Measurements from ENCODE around the gene OR52N2. TPM values are rescaled to one million over a fixed set of nuclear protein-coding genes. Genes with fewer than 3 reads are reported as not detected.

OR52N2 gene
- total RNA-seq, 1 experiment from 2014 or later: not detected

DNA sequence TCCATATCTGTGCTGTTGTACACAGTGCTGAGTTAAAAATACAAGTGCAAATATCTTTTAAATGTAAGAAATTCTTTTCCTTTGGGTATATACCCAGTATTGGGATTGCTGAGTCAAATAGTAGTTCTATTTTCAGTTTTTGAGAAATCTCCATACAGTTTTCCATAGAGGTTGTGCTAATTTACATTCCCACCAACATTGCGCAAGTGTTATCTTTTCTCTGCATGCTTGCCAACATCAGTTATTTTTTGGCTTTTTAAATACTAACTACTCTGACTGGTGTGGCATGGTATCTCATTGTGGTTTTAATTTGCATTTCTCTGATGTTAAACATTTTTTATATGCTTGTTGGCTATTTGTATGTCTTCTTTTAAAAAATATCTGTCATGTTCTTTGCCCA is 42.3 kb downstream of the OR52N2 start:
- Histone ChIP-seq H3K9me3 (ENCODE audit: control insufficient read depth in 1 of 2, insufficient read depth in 1 of 2, low read depth in 1 of 2, low read length in 2 of 2) (no peaks in the 10 kb centered on the region), H3K27ac (ENCODE audit: low read depth, low read length) (no peak overlapping the region), H3K36me3 (ENCODE audit: control insufficient read depth in 1 of 2, insufficient read depth in 2 of 2, low read length in 2 of 2) (no peaks in the 10 kb centered on the region), H3K27me3 (ENCODE audit: insufficient read depth, low read length) (peaks cover 8% of the 10 kb centered on the region; the same call in 1 of the 2 replicates), H3K9ac (ENCODE audit: low read length) (no peak overlapping the region), H3K4me2 (ENCODE audit: low read length) (no peak overlapping the region), H3K79me2 (ENCODE audit: insufficient read depth, low read length) (no peaks in the 10 kb centered on the region), H3K4me3 (replicated peaks in 1 of 2; ENCODE audit: low read depth in 1 of 2, low read length in 2 of 2) (no peak overlapping the region), H4K20me1 (ENCODE audit: insufficient read depth) (no peaks in the 10 kb centered on the region), H3K4me1 (ENCODE audit: control insufficient read depth in 1 of 2, insufficient read depth in 2 of 2, low read length in 2 of 2) (no peaks in the 10 kb centered on the region), H3K9me2 (ENCODE audit: insufficient read depth) (no peaks in the 10 kb centered on the region), H2AFZ (ENCODE audit: low read depth, low read length, poor library complexity, severe bottlenecking) (no peak overlapping the region)
- BruUV-seq (replicated peaks): no TSS peak
- POLR2A ChIA-PET: no interaction called here
- intact Hi-C loops (cut with micrococcal nuclease): no loop called here
- CTCF ChIA-PET: no interaction called here
- DNase-seq (ENCODE audit: low read depth, low spot score) (no peak), ATAC-seq (no peak)
- TF ChIP-seq SP1 (IDR thresholded peaks at IDR 0.05; ENCODE audit: low read depth) (no peak), RAD21 (IDR thresholded peaks at IDR 0.05; ENCODE audit: low read depth) (no peak), SIN3A (IDR thresholded peaks at IDR 0.05; ENCODE audit: low read depth) (no peak), ZFX (IDR thresholded peaks at IDR 0.05) (no peak), FOSL1 (IDR thresholded peaks at IDR 0.05; ENCODE audit: low read depth) (no peak), EZH2phosphoT487 (IDR thresholded peaks at IDR 0.05; ENCODE audit: borderline replicate concordance) (no peak), ELF1 (IDR thresholded peaks at IDR 0.05; ENCODE audit: borderline replicate concordance, low read depth) (no peak)
- TF ChIP-seq, protein P1, sequence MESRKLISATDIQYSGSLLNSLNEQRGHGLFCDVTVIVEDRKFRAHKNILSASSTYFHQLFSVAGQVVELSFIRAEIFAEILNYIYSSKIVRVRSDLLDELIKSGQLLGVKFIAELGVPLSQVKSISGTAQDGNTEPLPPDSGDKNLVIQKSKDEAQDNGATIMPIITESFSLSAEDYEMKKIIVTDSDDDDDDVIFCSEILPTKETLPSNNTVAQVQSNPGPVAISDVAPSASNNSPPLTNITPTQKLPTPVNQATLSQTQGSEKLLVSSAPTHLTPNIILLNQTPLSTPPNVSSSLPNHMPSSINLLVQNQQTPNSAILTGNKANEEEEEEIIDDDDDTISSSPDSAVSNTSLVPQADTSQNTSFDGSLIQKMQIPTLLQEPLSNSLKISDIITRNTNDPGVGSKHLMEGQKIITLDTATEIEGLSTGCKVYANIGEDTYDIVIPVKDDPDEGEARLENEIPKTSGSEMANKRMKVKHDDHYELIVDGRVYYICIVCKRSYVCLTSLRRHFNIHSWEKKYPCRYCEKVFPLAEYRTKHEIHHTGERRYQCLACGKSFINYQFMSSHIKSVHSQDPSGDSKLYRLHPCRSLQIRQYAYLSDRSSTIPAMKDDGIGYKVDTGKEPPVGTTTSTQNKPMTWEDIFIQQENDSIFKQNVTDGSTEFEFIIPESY (IDR thresholded peaks at IDR 0.05; ENCODE audit: extremely low read depth, insufficient replicate concordance, low read length): no peak
- TF ChIP-seq, protein P2, sequence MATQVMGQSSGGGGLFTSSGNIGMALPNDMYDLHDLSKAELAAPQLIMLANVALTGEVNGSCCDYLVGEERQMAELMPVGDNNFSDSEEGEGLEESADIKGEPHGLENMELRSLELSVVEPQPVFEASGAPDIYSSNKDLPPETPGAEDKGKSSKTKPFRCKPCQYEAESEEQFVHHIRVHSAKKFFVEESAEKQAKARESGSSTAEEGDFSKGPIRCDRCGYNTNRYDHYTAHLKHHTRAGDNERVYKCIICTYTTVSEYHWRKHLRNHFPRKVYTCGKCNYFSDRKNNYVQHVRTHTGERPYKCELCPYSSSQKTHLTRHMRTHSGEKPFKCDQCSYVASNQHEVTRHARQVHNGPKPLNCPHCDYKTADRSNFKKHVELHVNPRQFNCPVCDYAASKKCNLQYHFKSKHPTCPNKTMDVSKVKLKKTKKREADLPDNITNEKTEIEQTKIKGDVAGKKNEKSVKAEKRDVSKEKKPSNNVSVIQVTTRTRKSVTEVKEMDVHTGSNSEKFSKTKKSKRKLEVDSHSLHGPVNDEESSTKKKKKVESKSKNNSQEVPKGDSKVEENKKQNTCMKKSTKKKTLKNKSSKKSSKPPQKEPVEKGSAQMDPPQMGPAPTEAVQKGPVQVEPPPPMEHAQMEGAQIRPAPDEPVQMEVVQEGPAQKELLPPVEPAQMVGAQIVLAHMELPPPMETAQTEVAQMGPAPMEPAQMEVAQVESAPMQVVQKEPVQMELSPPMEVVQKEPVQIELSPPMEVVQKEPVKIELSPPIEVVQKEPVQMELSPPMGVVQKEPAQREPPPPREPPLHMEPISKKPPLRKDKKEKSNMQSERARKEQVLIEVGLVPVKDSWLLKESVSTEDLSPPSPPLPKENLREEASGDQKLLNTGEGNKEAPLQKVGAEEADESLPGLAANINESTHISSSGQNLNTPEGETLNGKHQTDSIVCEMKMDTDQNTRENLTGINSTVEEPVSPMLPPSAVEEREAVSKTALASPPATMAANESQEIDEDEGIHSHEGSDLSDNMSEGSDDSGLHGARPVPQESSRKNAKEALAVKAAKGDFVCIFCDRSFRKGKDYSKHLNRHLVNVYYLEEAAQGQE (IDR thresholded peaks at IDR 0.05; ENCODE audit: low read depth): no peak
- TF ChIP-seq, protein P3, sequence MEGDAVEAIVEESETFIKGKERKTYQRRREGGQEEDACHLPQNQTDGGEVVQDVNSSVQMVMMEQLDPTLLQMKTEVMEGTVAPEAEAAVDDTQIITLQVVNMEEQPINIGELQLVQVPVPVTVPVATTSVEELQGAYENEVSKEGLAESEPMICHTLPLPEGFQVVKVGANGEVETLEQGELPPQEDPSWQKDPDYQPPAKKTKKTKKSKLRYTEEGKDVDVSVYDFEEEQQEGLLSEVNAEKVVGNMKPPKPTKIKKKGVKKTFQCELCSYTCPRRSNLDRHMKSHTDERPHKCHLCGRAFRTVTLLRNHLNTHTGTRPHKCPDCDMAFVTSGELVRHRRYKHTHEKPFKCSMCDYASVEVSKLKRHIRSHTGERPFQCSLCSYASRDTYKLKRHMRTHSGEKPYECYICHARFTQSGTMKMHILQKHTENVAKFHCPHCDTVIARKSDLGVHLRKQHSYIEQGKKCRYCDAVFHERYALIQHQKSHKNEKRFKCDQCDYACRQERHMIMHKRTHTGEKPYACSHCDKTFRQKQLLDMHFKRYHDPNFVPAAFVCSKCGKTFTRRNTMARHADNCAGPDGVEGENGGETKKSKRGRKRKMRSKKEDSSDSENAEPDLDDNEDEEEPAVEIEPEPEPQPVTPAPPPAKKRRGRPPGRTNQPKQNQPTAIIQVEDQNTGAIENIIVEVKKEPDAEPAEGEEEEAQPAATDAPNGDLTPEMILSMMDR (IDR thresholded peaks at IDR 0.05 in 2 of 3, conservative IDR thresholded peaks at IDR 0.05 in 1 of 3; ENCODE audit: borderline replicate concordance in 1 of 3, insufficient read depth in 1 of 3, low read depth in 2 of 3, low read length in 2 of 3): no peak
- TF ChIP-seq, protein P4, sequence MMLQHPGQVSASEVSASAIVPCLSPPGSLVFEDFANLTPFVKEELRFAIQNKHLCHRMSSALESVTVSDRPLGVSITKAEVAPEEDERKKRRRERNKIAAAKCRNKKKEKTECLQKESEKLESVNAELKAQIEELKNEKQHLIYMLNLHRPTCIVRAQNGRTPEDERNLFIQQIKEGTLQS (IDR thresholded peaks at IDR 0.05): no peak
- RAD21 ChIA-PET (ENCODE audit: low non-redundant PET in 1 of 2, low total read pairs in 2 of 2, uncharacterized antibody in 2 of 2, unreplicated experiment in 2 of 2): no interaction called here
